ENCODE results near the gene PHF14.
"Not testable (repeated sequence)": the region's sequence is repeated elsewhere in the genome, so short reads cannot be mapped to it uniquely, and the experiment has no call there.

PHF14 gene

GRCh38 chr7:10990748-10991147, 17.1 kb downstream of the PHF14 start:
- not testable (repeated sequence) for DNase-seq

GRCh38 chr7:10995482-10996166, 22.0 kb downstream of the PHF14 start:
- DNase-seq, result not testable (repeated sequence)

- DNase-seq, result no peak
Measured at GRCh38 chr7:10998996-10999757, 25.5 kb downstream of the PHF14 start.

GRCh38 chr7:11005202-11005601, 31.5 kb downstream of the PHF14 start:
- no peak for DNase-seq

GRCh38 chr7:11006291-11006690, 32.6 kb downstream of the PHF14 start:
- DNase-seq, result no peak

- no peak for DNase-seq
Measured at GRCh38 chr7:11009631-11010030, 36.0 kb downstream of the PHF14 start.

GRCh38 chr7:11021468-11021867, 47.8 kb downstream of the PHF14 start:
- no peak for DNase-seq

GRCh38 chr7:11026452-11027359, 53.0 kb downstream of the PHF14 start:
- no peak for DNase-seq

GRCh38 chr7:11035661-11036060, 62.0 kb downstream of the PHF14 start:
- no peak for DNase-seq

GRCh38 chr7:11039974-11040373, 66.3 kb downstream of the PHF14 start:
- DNase-seq, result no peak

- DNase-seq, result no peak
Measured at GRCh38 chr7:11054033-11054432, 80.4 kb downstream of the PHF14 start.

GRCh38 chr7:11060893-11061292, 87.2 kb downstream of the PHF14 start:
- DNase-seq, result no peak

GRCh38 chr7:11062110-11062509, 88.4 kb downstream of the PHF14 start:
- DNase-seq, result no peak

- no peak for DNase-seq
Measured at GRCh38 chr7:11069591-11069990, 95.9 kb downstream of the PHF14 start.

- no peak for DNase-seq
Measured at GRCh38 chr7:11077816-11078215, 104.1 kb downstream of the PHF14 start.

- no peak for DNase-seq
Measured at GRCh38 chr7:11078247-11078834, 104.7 kb downstream of the PHF14 start.

- no peak for DNase-seq
Measured at GRCh38 chr7:11079907-11080306, 106.2 kb downstream of the PHF14 start.

GRCh38 chr7:11082121-11082520, 108.4 kb downstream of the PHF14 start:
- no peak for DNase-seq

GRCh38 chr7:11082552-11083213, 109.0 kb downstream of the PHF14 start:
- no peak for DNase-seq

GRCh38 chr7:11083214-11083568, 109.5 kb downstream of the PHF14 start:
- DNase-seq, result no peak

- no peak for DNase-seq
Measured at GRCh38 chr7:11104578-11104977, 130.9 kb downstream of the PHF14 start.

- no peak for DNase-seq
Measured at GRCh38 chr7:11109659-11110058, 136.0 kb downstream of the PHF14 start.
